MV-4-11 (cell line): ENCODE data around the gene C10orf105.

ENCODE experiments used
- DNase-seq: peaks from one replicate; lab custom pipeline; 2025; lab: John Stamatoyannopoulos, UW

The C10orf105 gene

GRCh38 chr10:71719464-71720201, at the start of gene C10orf105:
TSS of gene C10orf105 (minus strand) at chr10:71719778. CDS start at chr10:71716337, 3,441 bp downstream.
- no peak for DNase-seq

GRCh38 chr10:71767420-71768035, 48.0 kb upstream of the C10orf105 start:
- no peak for DNase-seq

- no peak for DNase-seq
These were observed 47.3 kb upstream of the C10orf105 start for GRCh38 chr10:71766717-71767419.

GRCh38 chr10:71765906-71766716, 46.5 kb upstream of the C10orf105 start:
- no peak for DNase-seq

GRCh38 chr10:71765176-71765904, 45.8 kb upstream of the C10orf105 start:
- peak; percentile 27 for DNase-seq

GRCh38 chr10:71763352-71764127, 44.0 kb upstream of the C10orf105 start:
- no peak for DNase-seq

GRCh38 chr10:71762324-71762723, 42.7 kb upstream of the C10orf105 start:
- DNase-seq, result no peak

- no peak for DNase-seq
These were observed 42.0 kb upstream of the C10orf105 start for GRCh38 chr10:71761541-71762113.

GRCh38 chr10:71761105-71761511, 41.5 kb upstream of the C10orf105 start:
- DNase-seq, result no peak

GRCh38 chr10:71757399-71757922, 37.9 kb upstream of the C10orf105 start:
- no peak for DNase-seq

GRCh38 chr10:71756311-71757191, 37.0 kb upstream of the C10orf105 start:
- no peak for DNase-seq

GRCh38 chr10:71755179-71755879, 35.8 kb upstream of the C10orf105 start:
- DNase-seq, result no peak

GRCh38 chr10:71754562-71754961, 35.0 kb upstream of the C10orf105 start:
- DNase-seq, result peak; percentile 76

GRCh38 chr10:71753960-71754505, 34.5 kb upstream of the C10orf105 start:
- DNase-seq, result no peak

- DNase-seq, result peak; percentile 97
These were observed 33.7 kb upstream of the C10orf105 start for GRCh38 chr10:71753091-71753959.

- peak; percentile 33 for DNase-seq
These were observed 33.0 kb upstream of the C10orf105 start for GRCh38 chr10:71752391-71753090.
